Caco-2 (cell line): ENCODE results near the gene PKHD1. TPM values are rescaled to one million over a fixed set of nuclear protein-coding genes. Genes with fewer than 3 reads are reported as not detected.

Experiments used
- BruUV-seq: library from RNA; stranded (reverse); fragments of 400-500 nt; replicated peaks from 2 replicates; lab custom pipeline; 2021; lab: Mats Ljungman, UMichigan
- CTCF ChIA-PET: fragments of 300-600 bp; sonication (Branson Sonifier 250); formaldehyde crosslinking; loops from one replicate; lab custom pipeline; 2022; ENCODE audit warnings: antibody characterized with exemption; lab: Charles Lee
- POLR2A ChIA-PET: fragments of 300-600 bp; sonication (Branson Sonifier 250); formaldehyde crosslinking; loops from one replicate; lab custom pipeline; 2022; ENCODE audit warnings: antibody characterized with exemption; lab: Charles Lee
- DNase-seq, 2 experiments: peaks; one replicate each; pipeline versions ENCODE4 v3.0.0 to v3.0.0-alpha.2; 2020 to 2022
- H3K27me3 ChIP-seq: replicated peaks from 2 replicates; pipeline ENCODE4 v1.6.0; 2011; ENCODE audit warnings: low read length; ENCODE audit not compliant: control insufficient read depth, insufficient read depth
- H3K36me3 ChIP-seq: 2 replicates; pipeline ENCODE4 v1.5.1; 2011; ENCODE audit warnings: low read length; ENCODE audit not compliant: control insufficient read depth, insufficient read depth
- H3K4me1 ChIP-seq: fragments of 250-450 bp; sonication (Bioruptor Pico); 2 replicates; pipeline ENCODE4 v1.5.1; 2020; ENCODE audit warnings: mild to moderate bottlenecking
- H3K4me3 ChIP-seq: 2 replicates; pipeline ENCODE4 v1.5.1; 2011; ENCODE audit warnings: low read depth, mild to moderate bottlenecking, control low read depth, low read length
- H3K9me3 ChIP-seq: fragments of 250-450 bp; sonication (Bioruptor Pico); 2 replicates; pipeline ENCODE4 v1.5.1; 2020; ENCODE audit warnings: mild to moderate bottlenecking, moderate library complexity
- H3K27ac Mint-ChIP-seq: one replicate; pipeline ENCODE4 v1.8.0; 2022; ENCODE audit warnings: mixed read lengths; ENCODE audit not compliant: unreplicated experiment
- H3K27me3 Mint-ChIP-seq: one replicate; pipeline ENCODE4 v1.8.0; 2022; ENCODE audit warnings: mixed read lengths; ENCODE audit not compliant: insufficient read depth, unreplicated experiment
- H3K36me3 Mint-ChIP-seq: one replicate; pipeline ENCODE4 v1.8.0; 2022; ENCODE audit warnings: mild to moderate bottlenecking, mixed read lengths; ENCODE audit not compliant: insufficient read depth, unreplicated experiment
- H3K4me1 Mint-ChIP-seq: one replicate; pipeline ENCODE4 v1.8.0; 2022; ENCODE audit warnings: low read depth, mixed read lengths; ENCODE audit not compliant: unreplicated experiment
- H3K4me3 Mint-ChIP-seq: one replicate; pipeline ENCODE4 v1.8.0; 2022; ENCODE audit warnings: mild to moderate bottlenecking, moderate library complexity, mixed read lengths; ENCODE audit not compliant: unreplicated experiment
- H3K9me3 Mint-ChIP-seq: one replicate; pipeline ENCODE4 v1.8.0; 2022; ENCODE audit warnings: mixed read lengths; ENCODE audit not compliant: unreplicated experiment
- intact Hi-C: fragments of 100-400 bp; cut with micrococcal nuclease; formaldehyde crosslinking; loops from one replicate; pipeline ENCODE4 v1.10.0; 2022; ENCODE audit not compliant: unreplicated experiment
- total RNA-seq: library from RNA; stranded (reverse); gene quantifications from 2 replicates; pipeline ENCODE4 v1.2.3, GENCODE V29; 2022
- TF ChIP-seq, protein P1 (sequence below), 2 experiments: fragments of 200-600 bp in 1 of 2; IDR thresholded peaks; 1 replicate in 1 of 2; 2 replicates in 1 of 2; pipeline versions ENCODE4 v1.5.1 to v1.8.0; 2011 to 2022; ENCODE audit warnings: antibody characterized with exemption in 1 of 2, control low read depth in 1 of 2, inconsistent platforms in 1 of 2, low read depth in 1 of 2, low read length in 1 of 2, mild to moderate bottlenecking in 1 of 2, moderate library complexity in 1 of 2; ENCODE audit not compliant: insufficient read depth in 1 of 2, severe bottlenecking in 1 of 2, unreplicated experiment in 1 of 2

PKHD1 gene
- total RNA-seq, 1 experiment from 2014 or later = 3.3 TPM

- no peak overlapping the region for H3K4me3 Mint-ChIP-seq
- H3K27ac Mint-ChIP-seq = no peak overlapping the region
- H3K36me3 Mint-ChIP-seq = no peaks in the 10 kb centered on the region
- no peaks in the 10 kb centered on the region for H3K27me3 Mint-ChIP-seq
- Histone ChIP-seq H3K27me3 (no peaks in the 10 kb centered on the region), H3K4me3 (no peak overlapping the region), H3K4me1 (peaks cover 19% of the 10 kb centered on the region), H3K9me3 (no peaks in the 10 kb centered on the region), H3K36me3 (no peaks in the 10 kb centered on the region)
- H3K9me3 Mint-ChIP-seq = no peaks in the 10 kb centered on the region
- BruUV-seq = no TSS peak
- ChIA-PET POLR2A (no interaction called here), CTCF (no interaction called here)
- H3K4me1 Mint-ChIP-seq = peaks cover 7% of the 10 kb centered on the region
- TF ChIP-seq, protein P1, sequence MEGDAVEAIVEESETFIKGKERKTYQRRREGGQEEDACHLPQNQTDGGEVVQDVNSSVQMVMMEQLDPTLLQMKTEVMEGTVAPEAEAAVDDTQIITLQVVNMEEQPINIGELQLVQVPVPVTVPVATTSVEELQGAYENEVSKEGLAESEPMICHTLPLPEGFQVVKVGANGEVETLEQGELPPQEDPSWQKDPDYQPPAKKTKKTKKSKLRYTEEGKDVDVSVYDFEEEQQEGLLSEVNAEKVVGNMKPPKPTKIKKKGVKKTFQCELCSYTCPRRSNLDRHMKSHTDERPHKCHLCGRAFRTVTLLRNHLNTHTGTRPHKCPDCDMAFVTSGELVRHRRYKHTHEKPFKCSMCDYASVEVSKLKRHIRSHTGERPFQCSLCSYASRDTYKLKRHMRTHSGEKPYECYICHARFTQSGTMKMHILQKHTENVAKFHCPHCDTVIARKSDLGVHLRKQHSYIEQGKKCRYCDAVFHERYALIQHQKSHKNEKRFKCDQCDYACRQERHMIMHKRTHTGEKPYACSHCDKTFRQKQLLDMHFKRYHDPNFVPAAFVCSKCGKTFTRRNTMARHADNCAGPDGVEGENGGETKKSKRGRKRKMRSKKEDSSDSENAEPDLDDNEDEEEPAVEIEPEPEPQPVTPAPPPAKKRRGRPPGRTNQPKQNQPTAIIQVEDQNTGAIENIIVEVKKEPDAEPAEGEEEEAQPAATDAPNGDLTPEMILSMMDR (IDR thresholded peaks at IDR 0.05; ENCODE audit: insufficient read depth in 1 of 2, low read depth in 1 of 2, low read length in 1 of 2, severe bottlenecking in 1 of 2, unreplicated experiment in 1 of 2) = no peak
- intact Hi-C loops = loop anchor here (5.0 kb wide), 1 partner anchor 300 kb away; no protein-coding TSS in a partner anchor
- no peak for DNase-seq
Observed at GRCh38 chr6:51857134-51857533, 230.3 kb downstream of the PKHD1 start.

- TF ChIP-seq, protein P1 (IDR thresholded peaks at IDR 0.05; ENCODE audit: insufficient read depth in 1 of 2, low read depth in 1 of 2, low read length in 1 of 2, severe bottlenecking in 1 of 2, unreplicated experiment in 1 of 2) = no peak
- Mint-ChIP-seq H3K4me1 (peaks cover 7% of the 10 kb centered on the region), H3K36me3 (no peaks in the 10 kb centered on the region), H3K27me3 (no peaks in the 10 kb centered on the region), H3K27ac (no peak overlapping the region), H3K9me3 (no peaks in the 10 kb centered on the region), H3K4me3 (no peak overlapping the region)
- ChIA-PET CTCF (no interaction called here), POLR2A (no interaction called here)
- Histone ChIP-seq H3K36me3 (no peaks in the 10 kb centered on the region), H3K9me3 (no peaks in the 10 kb centered on the region), H3K27me3 (no peaks in the 10 kb centered on the region), H3K4me3 (no peak overlapping the region), H3K4me1 (peaks cover 19% of the 10 kb centered on the region)
- no peak for DNase-seq
- BruUV-seq = no TSS peak
- intact Hi-C loops = loop anchor here (5.0 kb wide), 1 partner anchor 299 kb away; no protein-coding TSS in a partner anchor
Observed at GRCh38 chr6:51856508-51856907, 230.9 kb downstream of the PKHD1 start.

GRCh38 chr6:51855310-51856082, 231.9 kb downstream of the PKHD1 start:
- POLR2A ChIA-PET = no interaction called here
- Mint-ChIP-seq H3K27me3 (no peaks in the 10 kb centered on the region), H3K4me3 (no peak overlapping the region), H3K36me3 (no peaks in the 10 kb centered on the region), H3K9me3 (no peaks in the 10 kb centered on the region), H3K27ac (no peak overlapping the region), H3K4me1 (peaks cover 7% of the 10 kb centered on the region)
- Histone ChIP-seq H3K4me1 (peaks cover 19% of the 10 kb centered on the region), H3K36me3 (no peaks in the 10 kb centered on the region), H3K9me3 (no peaks in the 10 kb centered on the region), H3K4me3 (no peak overlapping the region), H3K27me3 (no peaks in the 10 kb centered on the region)
- CTCF ChIA-PET = interaction anchor here (0.8 to 1.9 kb wide), 2 partner anchors 35 to 105 kb away, joined by 3 to 8 read pairs; no protein-coding TSS in a partner anchor
- peak; percentile 38 to 62 for DNase-seq
- no TSS peak for BruUV-seq
- intact Hi-C loops = loop anchor here (1.0 to 5.0 kb wide), 5 partner anchors 79 to 298 kb away; no protein-coding TSS in a partner anchor
- TF ChIP-seq, protein P1 (IDR thresholded peaks at IDR 0.05; ENCODE audit: insufficient read depth in 1 of 2, low read depth in 1 of 2, low read length in 1 of 2, severe bottlenecking in 1 of 2, unreplicated experiment in 1 of 2) = peak; percentile 59 to 85
